ENCODE data around the gene PSG11. TPM values are rescaled to one million over a fixed set of nuclear protein-coding genes. Genes with fewer than 3 reads are reported as not detected.

PSG11 gene
- total and polyA plus RNA-seq, 9 of the 15 experiments (the other 6 are each of a cell fraction or from before 2014, with no cell fraction given), result not detected

DNA sequence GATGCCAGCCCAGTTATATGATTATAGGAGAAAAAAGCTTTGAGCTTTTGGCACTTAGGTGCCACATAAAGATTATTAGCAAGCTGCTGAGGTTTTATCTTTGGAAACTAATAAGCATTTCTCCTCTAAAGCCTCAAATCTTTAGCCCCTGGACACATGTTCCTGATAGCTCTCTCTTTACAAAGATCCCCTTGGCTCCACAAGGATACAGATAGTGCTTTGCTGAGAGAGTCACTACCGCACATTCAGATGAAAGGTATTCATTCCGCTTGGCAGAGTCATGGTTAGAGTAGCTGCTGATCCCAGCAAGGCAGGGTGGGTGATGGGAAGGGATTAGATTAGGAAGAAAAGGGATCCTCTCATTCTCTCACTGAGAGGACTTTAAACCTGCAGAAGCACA is 61.1 kb downstream of the PSG11 start:
- H3K9ac ChIP-seq (ENCODE audit: insufficient read depth in 1 of 2, low read depth in 2 of 2, low read length in 2 of 2), result no peak overlapping the region
- H3K27me3 ChIP-seq (ENCODE audit: control insufficient read depth in 2 of 2, insufficient read depth in 2 of 2, low read length in 2 of 2), result no peaks in the 10 kb centered on the region
- H3K36me3 ChIP-seq (ENCODE audit: control insufficient read depth, insufficient read depth, low read length), result no peaks in the 10 kb centered on the region
- TF ChIP-seq FIP1L1 (IDR thresholded peaks at IDR 0.05; ENCODE audit: low read depth, low read length, poor library complexity, severe bottlenecking) (no peak), SP2 (IDR thresholded peaks at IDR 0.05; ENCODE audit: extremely low read depth, low read depth, low read length, poor library complexity, severe bottlenecking) (no peak), RFX1 (IDR thresholded peaks at IDR 0.05) (no peak), HDAC2 (IDR thresholded peaks at IDR 0.05) (no peak), U2AF2 (optimal IDR thresholded peaks at IDR 0.05; ENCODE audit: low read depth, low read length) (no peak), KLF10 (CRISPR knock-in tag; IDR thresholded peaks at IDR 0.05) (no peak)
- TF ChIP-seq, protein P1, sequence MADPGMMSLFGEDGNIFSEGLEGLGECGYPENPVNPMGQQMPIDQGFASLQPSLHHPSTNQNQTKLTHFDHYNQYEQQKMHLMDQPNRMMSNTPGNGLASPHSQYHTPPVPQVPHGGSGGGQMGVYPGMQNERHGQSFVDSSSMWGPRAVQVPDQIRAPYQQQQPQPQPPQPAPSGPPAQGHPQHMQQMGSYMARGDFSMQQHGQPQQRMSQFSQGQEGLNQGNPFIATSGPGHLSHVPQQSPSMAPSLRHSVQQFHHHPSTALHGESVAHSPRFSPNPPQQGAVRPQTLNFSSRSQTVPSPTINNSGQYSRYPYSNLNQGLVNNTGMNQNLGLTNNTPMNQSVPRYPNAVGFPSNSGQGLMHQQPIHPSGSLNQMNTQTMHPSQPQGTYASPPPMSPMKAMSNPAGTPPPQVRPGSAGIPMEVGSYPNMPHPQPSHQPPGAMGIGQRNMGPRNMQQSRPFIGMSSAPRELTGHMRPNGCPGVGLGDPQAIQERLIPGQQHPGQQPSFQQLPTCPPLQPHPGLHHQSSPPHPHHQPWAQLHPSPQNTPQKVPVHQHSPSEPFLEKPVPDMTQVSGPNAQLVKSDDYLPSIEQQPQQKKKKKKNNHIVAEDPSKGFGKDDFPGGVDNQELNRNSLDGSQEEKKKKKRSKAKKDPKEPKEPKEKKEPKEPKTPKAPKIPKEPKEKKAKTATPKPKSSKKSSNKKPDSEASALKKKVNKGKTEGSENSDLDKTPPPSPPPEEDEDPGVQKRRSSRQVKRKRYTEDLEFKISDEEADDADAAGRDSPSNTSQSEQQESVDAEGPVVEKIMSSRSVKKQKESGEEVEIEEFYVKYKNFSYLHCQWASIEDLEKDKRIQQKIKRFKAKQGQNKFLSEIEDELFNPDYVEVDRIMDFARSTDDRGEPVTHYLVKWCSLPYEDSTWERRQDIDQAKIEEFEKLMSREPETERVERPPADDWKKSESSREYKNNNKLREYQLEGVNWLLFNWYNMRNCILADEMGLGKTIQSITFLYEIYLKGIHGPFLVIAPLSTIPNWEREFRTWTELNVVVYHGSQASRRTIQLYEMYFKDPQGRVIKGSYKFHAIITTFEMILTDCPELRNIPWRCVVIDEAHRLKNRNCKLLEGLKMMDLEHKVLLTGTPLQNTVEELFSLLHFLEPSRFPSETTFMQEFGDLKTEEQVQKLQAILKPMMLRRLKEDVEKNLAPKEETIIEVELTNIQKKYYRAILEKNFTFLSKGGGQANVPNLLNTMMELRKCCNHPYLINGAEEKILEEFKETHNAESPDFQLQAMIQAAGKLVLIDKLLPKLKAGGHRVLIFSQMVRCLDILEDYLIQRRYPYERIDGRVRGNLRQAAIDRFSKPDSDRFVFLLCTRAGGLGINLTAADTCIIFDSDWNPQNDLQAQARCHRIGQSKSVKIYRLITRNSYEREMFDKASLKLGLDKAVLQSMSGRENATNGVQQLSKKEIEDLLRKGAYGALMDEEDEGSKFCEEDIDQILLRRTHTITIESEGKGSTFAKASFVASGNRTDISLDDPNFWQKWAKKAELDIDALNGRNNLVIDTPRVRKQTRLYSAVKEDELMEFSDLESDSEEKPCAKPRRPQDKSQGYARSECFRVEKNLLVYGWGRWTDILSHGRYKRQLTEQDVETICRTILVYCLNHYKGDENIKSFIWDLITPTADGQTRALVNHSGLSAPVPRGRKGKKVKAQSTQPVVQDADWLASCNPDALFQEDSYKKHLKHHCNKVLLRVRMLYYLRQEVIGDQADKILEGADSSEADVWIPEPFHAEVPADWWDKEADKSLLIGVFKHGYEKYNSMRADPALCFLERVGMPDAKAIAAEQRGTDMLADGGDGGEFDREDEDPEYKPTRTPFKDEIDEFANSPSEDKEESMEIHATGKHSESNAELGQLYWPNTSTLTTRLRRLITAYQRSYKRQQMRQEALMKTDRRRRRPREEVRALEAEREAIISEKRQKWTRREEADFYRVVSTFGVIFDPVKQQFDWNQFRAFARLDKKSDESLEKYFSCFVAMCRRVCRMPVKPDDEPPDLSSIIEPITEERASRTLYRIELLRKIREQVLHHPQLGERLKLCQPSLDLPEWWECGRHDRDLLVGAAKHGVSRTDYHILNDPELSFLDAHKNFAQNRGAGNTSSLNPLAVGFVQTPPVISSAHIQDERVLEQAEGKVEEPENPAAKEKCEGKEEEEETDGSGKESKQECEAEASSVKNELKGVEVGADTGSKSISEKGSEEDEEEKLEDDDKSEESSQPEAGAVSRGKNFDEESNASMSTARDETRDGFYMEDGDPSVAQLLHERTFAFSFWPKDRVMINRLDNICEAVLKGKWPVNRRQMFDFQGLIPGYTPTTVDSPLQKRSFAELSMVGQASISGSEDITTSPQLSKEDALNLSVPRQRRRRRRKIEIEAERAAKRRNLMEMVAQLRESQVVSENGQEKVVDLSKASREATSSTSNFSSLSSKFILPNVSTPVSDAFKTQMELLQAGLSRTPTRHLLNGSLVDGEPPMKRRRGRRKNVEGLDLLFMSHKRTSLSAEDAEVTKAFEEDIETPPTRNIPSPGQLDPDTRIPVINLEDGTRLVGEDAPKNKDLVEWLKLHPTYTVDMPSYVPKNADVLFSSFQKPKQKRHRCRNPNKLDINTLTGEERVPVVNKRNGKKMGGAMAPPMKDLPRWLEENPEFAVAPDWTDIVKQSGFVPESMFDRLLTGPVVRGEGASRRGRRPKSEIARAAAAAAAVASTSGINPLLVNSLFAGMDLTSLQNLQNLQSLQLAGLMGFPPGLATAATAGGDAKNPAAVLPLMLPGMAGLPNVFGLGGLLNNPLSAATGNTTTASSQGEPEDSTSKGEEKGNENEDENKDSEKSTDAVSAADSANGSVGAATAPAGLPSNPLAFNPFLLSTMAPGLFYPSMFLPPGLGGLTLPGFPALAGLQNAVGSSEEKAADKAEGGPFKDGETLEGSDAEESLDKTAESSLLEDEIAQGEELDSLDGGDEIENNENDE (IDR thresholded peaks at IDR 0.05; ENCODE audit: low read depth, low read length), result no peak
- in situ Hi-C loops (cut with MboI) (no loop called here), intact Hi-C loops (cut with micrococcal nuclease) (no loop called here)
- ATAC-seq, result no peak
- no TSS peak for BruUV-seq (replicated peaks)
- no peak for DNase-seq (ENCODE audit: extremely low read depth in 1 of 4, low spot score in 3 of 4)
- no peak overlapping the region for H3K27ac ChIP-seq (ENCODE audit: extremely low read depth, low read depth, low read length)
- H2AFZ ChIP-seq (ENCODE audit: low read depth, low read length), result no peak overlapping the region
- WGBS (ENCODE audit: insufficient coverage, low coverage, missing lambda C conversion rate), result 0% methylated on average over 2 of the region's 2 CpGs
- FAIRE-seq, result no peak
- H3K79me2 ChIP-seq (ENCODE audit: control insufficient read depth, insufficient read depth, low read length), result no peaks in the 10 kb centered on the region
- H3K9me3 ChIP-seq (replicated peaks; ENCODE audit: control insufficient read depth, insufficient read depth, low read depth, low read length), result no peaks in the 10 kb centered on the region
- no peak overlapping the region for H3K4me3 ChIP-seq
- no peak overlapping the region for H3K4me2 ChIP-seq (ENCODE audit: insufficient read depth, low read length)
- H3K9me1 ChIP-seq (ENCODE audit: control insufficient read depth, insufficient read depth, low read length), result no peaks in the 10 kb centered on the region
- no peaks in the 10 kb centered on the region for H4K20me1 ChIP-seq (replicated peaks; ENCODE audit: control insufficient read depth, insufficient read depth, low read length)
- no peaks in the 10 kb centered on the region for H3K4me1 ChIP-seq (replicated peaks in 1 of 2; ENCODE audit: control insufficient read depth in 2 of 2, insufficient read depth in 2 of 2, low read length in 2 of 2)
- ChIA-PET CTCF (ENCODE audit: low intra/inter-chr PET ratio) (no interaction called here), POLR2A (interaction anchor here (0.7 kb wide), 1 partner anchor 355 kb away, joined by 3 read pairs; no protein-coding TSS in a partner anchor)

Data from K562 (cell line).